KBM-7 (cell line): Measurements from ENCODE around the gene PRPH.

Experiments
- DNase-seq: peaks from one replicate; pipeline ENCODE4 v3.0.0-alpha.2; 2015
- in situ Hi-C: fragments of 300-500 bp; cut with MboI; formaldehyde crosslinking; loops from 2 replicates; pipeline ENCODE4 v1.14.3; 2020; ENCODE audit warnings: low sequenced_read_pairs, low pct_unique_long_range_greater_than_20kb, mixed read lengths

The PRPH gene

GRCh38 chr12:49340971-49341776 is 46.2 kb downstream of the PRPH start:
- no peak for DNase-seq
- in situ Hi-C loops, result no loop called here

- no peak for DNase-seq
- in situ Hi-C loops, result no loop called here
These were observed 46.8 kb downstream of the PRPH start for GRCh38 chr12:49341777-49342065.

- in situ Hi-C loops, result no loop called here
- DNase-seq, result peak; percentile 98
These were observed 47.3 kb downstream of the PRPH start for GRCh38 chr12:49342066-49342913.

GRCh38 chr12:49342914-49343731 is 48.2 kb downstream of the PRPH start:
- DNase-seq, result no peak
- in situ Hi-C loops, result no loop called here

GRCh38 chr12:49344486-49345050 is 49.6 kb downstream of the PRPH start:
- in situ Hi-C loops, result no loop called here
- no peak for DNase-seq

GRCh38 chr12:49345051-49345824 is 50.3 kb downstream of the PRPH start:
- no peak for DNase-seq
- in situ Hi-C loops, result no loop called here

- in situ Hi-C loops, result no loop called here
- DNase-seq, result no peak
These were observed 51.1 kb downstream of the PRPH start for GRCh38 chr12:49345825-49346658.

GRCh38 chr12:49346659-49347310 is 51.8 kb downstream of the PRPH start, which contains the start of gene DNAJC22:
DNAJC22 (plus strand) TSS chr12:49346888; CDS start chr12:49348873, 1,985 bp downstream.
- no peak for DNase-seq
- in situ Hi-C loops, result no loop called here

GRCh38 chr12:49347311-49348193 is 52.6 kb downstream of the PRPH start:
- in situ Hi-C loops, result no loop called here
- DNase-seq, result peak; percentile 87
